ENCODE data around the gene CCR5AS.
"Not testable (repeated sequence)": the region's sequence is repeated elsewhere in the genome, so short reads cannot be mapped to it uniquely, and the experiment has no call there.

Gene CCR5AS

GRCh38 chr3:46388847-46389246 lies 18.0 kb downstream of the CCR5AS start:
- H3K27me3 Mint-ChIP-seq (ENCODE audit: insufficient read depth, low read depth, poor library complexity); H3K27me3 ChIP-seq (ENCODE audit: insufficient read depth); H2AFZ ChIP-seq; H3K4me3 ChIP-seq; ATAC-seq; H3F3A ChIP-seq (replicated peaks; ENCODE audit: low read depth); H3K79me2 ChIP-seq (replicated peaks; ENCODE audit: insufficient read depth); H4K20me1 ChIP-seq (replicated peaks; ENCODE audit: insufficient read depth); H3K4me3 Mint-ChIP-seq; H3K27ac Mint-ChIP-seq; H3K4me2 ChIP-seq; H3K36me3 Mint-ChIP-seq (ENCODE audit: low read depth); H3K9me3 Mint-ChIP-seq; DNase-seq (ENCODE audit: low spot score); H3K36me3 ChIP-seq (ENCODE audit: insufficient read depth); H3K27ac ChIP-seq (ENCODE audit: low read depth): not testable (repeated sequence)
- H3K4me1 ChIP-seq (ENCODE audit: insufficient read depth) = peaks cover 15% of the 10 kb centered on the region; the same call in 1 of the 2 replicates
- H3K9me2 ChIP-seq (ENCODE audit: insufficient read depth) = peaks cover 23% of the 10 kb centered on the region; the same call in 1 of the 2 replicates
- H3K4me1 Mint-ChIP-seq = peaks cover 24% of the 10 kb centered on the region

GRCh38 chr3:46386205-46386604 lies 20.7 kb downstream of the CCR5AS start:
- Mint-ChIP-seq H3K36me3 (ENCODE audit: low read depth) (no peaks in the 10 kb centered on the region), H3K9me3 (no peaks in the 10 kb centered on the region), H3K4me3 (no peak overlapping the region), H3K4me1 (peaks cover 19% of the 10 kb centered on the region), H3K27ac (no peak overlapping the region), H3K27me3 (ENCODE audit: insufficient read depth, low read depth, poor library complexity) (no peaks in the 10 kb centered on the region)
- H3K4me3 ChIP-seq = no peak overlapping the region
- H3K4me2 ChIP-seq = no peak overlapping the region
- no peak overlapping the region for H2AFZ ChIP-seq
- no peaks in the 10 kb centered on the region for H3K27me3 ChIP-seq (ENCODE audit: insufficient read depth)
- ATAC-seq (no peak), DNase-seq (ENCODE audit: low spot score) (no peak)
- no peaks in the 10 kb centered on the region for H3K79me2 ChIP-seq (replicated peaks; ENCODE audit: insufficient read depth)
- no peaks in the 10 kb centered on the region for H4K20me1 ChIP-seq (replicated peaks; ENCODE audit: insufficient read depth)
- H3K36me3 ChIP-seq (ENCODE audit: insufficient read depth) = no peaks in the 10 kb centered on the region
- no peaks in the 10 kb centered on the region for H3F3A ChIP-seq (replicated peaks; ENCODE audit: low read depth)
- H3K4me1 ChIP-seq (ENCODE audit: insufficient read depth) = peaks cover 9% of the 10 kb centered on the region
- H3K27ac ChIP-seq (ENCODE audit: low read depth) = no peak overlapping the region
- peaks cover 6% of the 10 kb centered on the region; the same call in 1 of the 2 replicates for H3K9me2 ChIP-seq (ENCODE audit: insufficient read depth)
- TF ChIP-seq ZNF331 (CRISPR knock-in tag; IDR thresholded peaks at IDR 0.05; ENCODE audit: low read depth) (no peak), REST (IDR thresholded peaks at IDR 0.05; ENCODE audit: unreplicated experiment) (no peak), EZH2phosphoT487 (IDR thresholded peaks at IDR 0.05; ENCODE audit: unreplicated experiment) (no peak), JUNB (IDR thresholded peaks at IDR 0.05; ENCODE audit: unreplicated experiment) (no peak), ZNF462 (CRISPR knock-in tag; IDR thresholded peaks at IDR 0.05) (no peak), POLR2AphosphoS5 (IDR thresholded peaks at IDR 0.05; ENCODE audit: low read depth) (no peak), EZH2 (IDR thresholded peaks at IDR 0.05; ENCODE audit: low read depth, unreplicated experiment) (no peak), ETS1 (IDR thresholded peaks at IDR 0.05) (no peak), NANOG (IDR thresholded peaks at IDR 0.05; ENCODE audit: borderline replicate concordance) (no peak), STAT1 (IDR thresholded peaks at IDR 0.05; ENCODE audit: unreplicated experiment) (no peak)

Measured in GM23338 (cell line).